Suprapubic skin (tissue), 4 donors: Measurements from ENCODE around the gene FOXO6. TPM values are rescaled to one million over a fixed set of nuclear protein-coding genes. Genes with fewer than 3 reads are reported as not detected.

Source experiments
- DNase-seq, 2 donors: peaks; one replicate each; pipeline ENCODE4 v3.0.0-alpha.2; 2019; ENCODE audit warnings: low spot score in 2 of 2
- H3K27ac ChIP-seq: fragments of 200-600 bp; sonication (generic); one replicate; pipeline ENCODE4 v1.5.1; 2019
- H3K27me3 ChIP-seq: fragments of 200-600 bp; sonication (generic); one replicate; pipeline ENCODE4 v1.5.1; 2019
- H3K36me3 ChIP-seq: fragments of 200-600 bp; sonication (generic); one replicate; pipeline ENCODE4 v1.5.1; 2019
- H3K4me1 ChIP-seq: fragments of 200-600 bp; sonication (generic); one replicate; pipeline ENCODE4 v1.5.1; 2019
- H3K4me3 ChIP-seq: fragments of 200-600 bp; sonication (generic); one replicate; pipeline ENCODE4 v1.5.1; 2019; ENCODE audit warnings: mild to moderate bottlenecking
- H3K9me3 ChIP-seq: fragments of 200-600 bp; sonication (generic); one replicate; pipeline ENCODE4 v1.5.1; 2019
- EP300 ChIP-seq: sonication (generic); formaldehyde crosslinking; IDR thresholded peaks from one replicate; pipeline ENCODE4 v1.6.1; 2017; ENCODE audit warnings: antibody characterized with exemption
- POLR2A ChIP-seq, 2 donors: fragments of 450-650 bp; IDR thresholded peaks; one replicate each; pipeline ENCODE4 v1.6.1; 2017; ENCODE audit warnings: antibody characterized with exemption in 2 of 2, mild to moderate bottlenecking in 2 of 2, moderate library complexity in 2 of 2
- POLR2AphosphoS5 ChIP-seq, 3 donors: sonication (generic); formaldehyde crosslinking; IDR thresholded peaks; one replicate each; pipeline ENCODE4 v1.6.1; 2017; ENCODE audit warnings: antibody characterized with exemption in 3 of 3
- WGBS: methylation state at CpG from one replicate; pipeline ENCODE4 v1.1.5; 2018; 5-methylcytosine and 5-hydroxymethylcytosine counted together
- total RNA-seq, 4 donors: library from RNA; depleted of rRNA; stranded (reverse); fragments of >200 nt; gene quantifications; one replicate each; pipeline ENCODE4 v1.1.0, GENCODE V29; 2016
- TF ChIP-seq, protein P1 (sequence below), 2 donors: fragments of 200-600 bp in 1 of 2; fragments of 450-650 bp in 1 of 2; sonication (generic) in 1 of 2; IDR thresholded peaks; one replicate each; pipeline ENCODE4 v1.5.1; 2016 to 2019; ENCODE audit warnings: antibody characterized with exemption in 2 of 2, mild to moderate bottlenecking in 1 of 2, moderate library complexity in 1 of 2

Gene FOXO6
- total RNA-seq, 4 donors from 2014 or later = 1.4 to 2.8 (median 1.6) TPM

DNA sequence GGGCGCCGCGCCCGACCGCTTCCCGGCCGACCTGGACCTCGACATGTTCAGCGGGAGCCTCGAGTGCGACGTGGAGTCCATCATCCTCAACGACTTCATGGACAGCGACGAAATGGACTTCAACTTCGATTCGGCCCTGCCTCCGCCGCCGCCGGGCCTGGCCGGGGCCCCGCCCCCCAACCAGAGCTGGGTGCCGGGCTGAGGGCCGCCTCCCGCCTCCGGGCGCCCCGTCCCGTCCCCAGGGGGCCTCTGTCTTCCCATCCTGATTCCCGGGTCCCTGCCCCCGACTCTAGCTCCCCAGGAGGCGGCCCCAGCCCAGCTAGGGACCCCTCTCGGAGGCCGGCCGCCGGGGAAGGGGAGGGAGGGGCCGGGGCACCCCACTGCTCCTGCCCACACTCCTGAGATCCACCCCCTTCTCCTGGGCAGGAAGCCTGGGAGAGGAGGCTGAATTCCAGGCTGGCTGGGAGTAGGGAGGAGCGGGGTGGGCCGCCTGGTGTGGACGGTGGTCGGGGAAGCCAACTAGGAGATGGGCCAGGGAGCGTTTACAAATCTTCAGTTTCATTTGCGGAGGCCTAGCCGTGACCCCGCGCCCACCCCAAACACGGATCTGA lies 21.4 kb downstream of the FOXO6 start:
- peaks cover 60% of the 10 kb centered on the region for H3K4me1 ChIP-seq
- DNase-seq = peak in 1 of 2 donors; percentile 88
- TF ChIP-seq POLR2A (IDR thresholded peaks at IDR 0.05) (peak in 1 of 2 donors; percentile 27), POLR2AphosphoS5 (IDR thresholded peaks at IDR 0.05) (no peak), EP300 (no peak)
- TF ChIP-seq, protein P1, sequence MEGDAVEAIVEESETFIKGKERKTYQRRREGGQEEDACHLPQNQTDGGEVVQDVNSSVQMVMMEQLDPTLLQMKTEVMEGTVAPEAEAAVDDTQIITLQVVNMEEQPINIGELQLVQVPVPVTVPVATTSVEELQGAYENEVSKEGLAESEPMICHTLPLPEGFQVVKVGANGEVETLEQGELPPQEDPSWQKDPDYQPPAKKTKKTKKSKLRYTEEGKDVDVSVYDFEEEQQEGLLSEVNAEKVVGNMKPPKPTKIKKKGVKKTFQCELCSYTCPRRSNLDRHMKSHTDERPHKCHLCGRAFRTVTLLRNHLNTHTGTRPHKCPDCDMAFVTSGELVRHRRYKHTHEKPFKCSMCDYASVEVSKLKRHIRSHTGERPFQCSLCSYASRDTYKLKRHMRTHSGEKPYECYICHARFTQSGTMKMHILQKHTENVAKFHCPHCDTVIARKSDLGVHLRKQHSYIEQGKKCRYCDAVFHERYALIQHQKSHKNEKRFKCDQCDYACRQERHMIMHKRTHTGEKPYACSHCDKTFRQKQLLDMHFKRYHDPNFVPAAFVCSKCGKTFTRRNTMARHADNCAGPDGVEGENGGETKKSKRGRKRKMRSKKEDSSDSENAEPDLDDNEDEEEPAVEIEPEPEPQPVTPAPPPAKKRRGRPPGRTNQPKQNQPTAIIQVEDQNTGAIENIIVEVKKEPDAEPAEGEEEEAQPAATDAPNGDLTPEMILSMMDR (IDR thresholded peaks at IDR 0.05) = no peak
- peaks cover under 1% of the 10 kb centered on the region for H3K36me3 ChIP-seq
- 4% methylated on average over 16 of the region's 48 CpGs for WGBS
- no peaks in the 10 kb centered on the region for H3K27me3 ChIP-seq
- H3K27ac ChIP-seq = peak overlapping the region; percentile 81
- H3K4me3 ChIP-seq = peak overlapping the region; percentile 61
- H3K9me3 ChIP-seq = no peaks in the 10 kb centered on the region

DNA sequence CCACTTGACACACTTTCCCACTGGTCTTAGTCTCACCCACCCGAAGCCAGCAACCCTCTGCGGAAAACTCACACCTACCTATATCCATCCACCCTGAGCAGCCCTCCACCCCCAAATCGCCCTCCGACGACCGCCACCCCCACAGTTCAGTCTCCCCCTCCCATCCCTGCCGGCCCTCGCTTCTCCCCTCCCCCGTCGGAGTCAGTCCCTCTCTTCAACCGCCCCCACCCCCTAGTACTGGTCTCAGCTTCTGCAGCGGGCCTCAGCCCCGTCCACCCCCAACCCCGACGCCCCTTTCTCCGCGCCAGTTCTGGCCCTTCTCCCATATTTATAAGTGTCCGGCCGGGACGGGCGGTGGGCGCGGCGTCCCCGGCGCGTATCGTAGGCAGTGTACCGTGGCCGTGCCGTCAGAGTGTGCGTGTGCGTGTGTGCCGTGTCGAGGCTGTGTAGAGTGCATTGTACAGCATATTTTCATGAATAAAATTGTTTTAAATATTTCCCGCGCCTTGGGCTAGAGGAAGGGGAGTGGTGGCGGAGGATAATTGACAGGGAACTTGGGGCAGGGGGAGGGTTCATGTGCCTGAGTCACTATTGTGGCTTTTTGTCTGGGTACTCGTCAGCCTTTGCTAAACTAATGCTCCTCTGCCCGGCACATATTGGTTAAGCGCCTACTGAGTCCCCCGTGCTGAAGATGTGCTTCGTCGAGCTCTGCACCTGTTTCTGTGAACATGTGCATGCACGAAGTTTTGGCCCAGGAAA lies 22.0 kb downstream of the FOXO6 start:
- DNase-seq = no peak
- Histone ChIP-seq H3K27me3 (no peaks in the 10 kb centered on the region), H3K4me1 (peaks cover 67% of the 10 kb centered on the region), H3K4me3 (peak overlapping the region; percentile 61), H3K36me3 (no peaks in the 10 kb centered on the region), H3K9me3 (no peaks in the 10 kb centered on the region), H3K27ac (peak overlapping the region; percentile 81)
- TF ChIP-seq EP300 (no peak), POLR2AphosphoS5 (IDR thresholded peaks at IDR 0.05) (no peak), POLR2A (IDR thresholded peaks at IDR 0.05) (no peak)
- TF ChIP-seq, protein P1 (IDR thresholded peaks at IDR 0.05) = no peak
- WGBS = 16% methylated on average over 45 of the region's 45 CpGs

DNA sequence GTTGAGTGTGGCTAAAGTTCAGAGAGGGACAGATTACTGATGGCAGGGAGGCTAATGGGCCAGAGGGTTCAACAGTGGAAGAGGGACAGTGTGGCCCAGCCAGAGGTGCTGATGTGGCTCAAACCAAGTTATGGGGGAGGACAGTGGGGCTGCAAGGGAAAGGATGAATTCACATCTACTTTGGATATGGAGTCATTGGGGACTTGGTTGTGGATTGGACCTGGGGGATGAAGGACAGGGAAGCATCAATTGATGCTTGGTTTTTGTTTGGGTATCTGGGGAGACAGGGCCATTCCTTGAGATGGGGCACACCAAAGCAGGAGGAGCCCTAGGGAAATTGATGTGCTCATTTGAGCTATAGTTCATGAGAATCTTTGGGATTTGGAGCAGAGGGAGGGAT lies 23.3 kb downstream of the FOXO6 start:
- TF ChIP-seq POLR2AphosphoS5 (IDR thresholded peaks at IDR 0.05) (no peak), EP300 (no peak), POLR2A (IDR thresholded peaks at IDR 0.05) (no peak)
- TF ChIP-seq, protein P1 (IDR thresholded peaks at IDR 0.05) = no peak
- Histone ChIP-seq H3K27ac (no peak overlapping the region), H3K4me3 (no peak overlapping the region), H3K9me3 (no peaks in the 10 kb centered on the region), H3K4me1 (peaks cover 76% of the 10 kb centered on the region), H3K36me3 (no peaks in the 10 kb centered on the region), H3K27me3 (no peaks in the 10 kb centered on the region)
- DNase-seq = no peak

DNA sequence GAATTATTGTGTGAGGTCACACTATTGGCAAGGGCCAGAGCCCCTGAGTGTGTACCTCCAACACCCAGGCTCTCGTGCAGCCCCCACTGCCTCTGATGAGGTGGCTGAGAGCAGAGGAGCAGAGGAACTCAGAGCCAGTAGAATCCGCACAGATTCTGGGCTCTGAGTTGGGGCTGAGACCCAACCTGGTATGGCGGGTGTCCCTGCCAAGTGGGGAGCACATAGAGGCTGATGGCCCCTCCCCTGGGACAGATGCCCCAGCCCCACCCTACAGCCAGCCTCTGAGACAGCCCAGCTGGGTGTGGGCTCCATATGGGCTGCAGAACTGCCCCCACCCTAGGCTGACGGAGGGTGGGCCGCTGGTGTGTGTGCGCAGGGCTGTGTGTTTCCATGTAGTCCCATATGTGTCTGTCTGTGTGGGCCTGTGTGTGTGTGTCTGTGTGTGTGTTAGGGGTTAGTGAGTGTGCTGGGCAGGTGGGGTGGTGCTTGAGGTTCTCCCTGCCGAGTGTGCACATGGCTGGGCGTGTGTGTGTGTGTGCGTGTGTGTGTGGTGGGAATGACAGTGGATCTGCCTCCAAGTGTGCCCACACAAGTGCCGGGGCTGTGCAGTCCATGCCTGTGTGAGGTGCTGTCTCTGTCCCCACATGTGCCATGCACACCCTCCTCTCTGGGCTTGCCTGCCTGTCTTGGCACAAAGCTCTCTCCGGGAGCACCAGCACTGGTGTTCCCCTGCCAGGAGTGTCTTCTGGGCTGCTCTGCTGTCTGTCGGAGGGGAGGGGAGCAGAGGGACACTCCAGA lies 24.4 kb downstream of the FOXO6 start:
- Histone ChIP-seq H3K4me3 (no peak overlapping the region), H3K9me3 (no peaks in the 10 kb centered on the region), H3K27me3 (no peaks in the 10 kb centered on the region), H3K4me1 (peaks cover 71% of the 10 kb centered on the region), H3K27ac (no peak overlapping the region), H3K36me3 (no peaks in the 10 kb centered on the region)
- WGBS = 29% methylated on average over 5 of the region's 12 CpGs
- TF ChIP-seq EP300 = no peak
- no peak for TF ChIP-seq POLR2A (IDR thresholded peaks at IDR 0.05)
- TF ChIP-seq, protein P1 (IDR thresholded peaks at IDR 0.05) = no peak
- no peak for TF ChIP-seq POLR2AphosphoS5 (IDR thresholded peaks at IDR 0.05)
- DNase-seq = no peak
